ENCODE measurements around the gene PLEKHH2.
A peak's percentile ranks its signal among the peaks of the same experiment; 100 is the strongest.
"Not testable (repeated sequence)": the region's sequence is repeated elsewhere in the genome, so short reads cannot be mapped to it uniquely, and the experiment has no call there.

PLEKHH2 gene

DNA sequence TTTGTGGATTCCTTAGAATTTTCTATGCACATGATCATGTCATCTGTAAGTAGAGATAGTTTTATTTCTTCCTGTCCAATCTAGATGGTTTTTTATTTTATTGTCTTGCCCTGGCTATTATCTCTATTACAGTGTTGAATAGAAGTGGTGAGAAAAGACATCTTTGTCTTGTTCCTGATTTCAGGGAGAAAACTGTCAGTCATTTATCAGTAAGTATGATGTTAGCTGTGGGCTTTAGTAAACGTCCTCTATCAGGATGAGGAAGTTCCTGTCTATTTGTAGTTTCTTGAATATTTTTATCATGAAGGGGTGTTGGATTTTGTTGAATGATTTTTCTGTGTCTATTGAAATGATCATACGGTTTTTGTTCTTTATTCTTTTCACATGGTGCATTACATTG lies 5.3 kb downstream of the PLEKHH2 start:
- DNase-seq = no peak

DNA sequence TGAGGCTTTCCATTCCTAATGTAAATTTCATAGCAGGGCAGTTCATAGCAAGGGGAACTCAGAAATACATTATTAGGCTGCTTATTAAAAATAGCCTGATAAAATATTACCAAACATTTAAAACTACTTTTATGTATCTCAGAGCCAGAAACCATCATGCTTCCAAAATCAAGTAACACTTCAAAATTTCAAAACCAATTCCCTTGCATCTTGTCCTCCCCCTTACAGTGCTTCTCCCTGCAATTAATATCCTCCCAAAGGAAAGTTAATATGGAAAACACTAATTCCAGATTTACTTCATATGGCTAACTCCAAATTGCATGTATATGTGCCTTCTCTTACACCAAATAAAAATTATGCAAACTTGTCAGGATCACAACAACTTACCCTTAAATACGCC lies 6.6 kb downstream of the PLEKHH2 start:
- no peak for DNase-seq

DNA sequence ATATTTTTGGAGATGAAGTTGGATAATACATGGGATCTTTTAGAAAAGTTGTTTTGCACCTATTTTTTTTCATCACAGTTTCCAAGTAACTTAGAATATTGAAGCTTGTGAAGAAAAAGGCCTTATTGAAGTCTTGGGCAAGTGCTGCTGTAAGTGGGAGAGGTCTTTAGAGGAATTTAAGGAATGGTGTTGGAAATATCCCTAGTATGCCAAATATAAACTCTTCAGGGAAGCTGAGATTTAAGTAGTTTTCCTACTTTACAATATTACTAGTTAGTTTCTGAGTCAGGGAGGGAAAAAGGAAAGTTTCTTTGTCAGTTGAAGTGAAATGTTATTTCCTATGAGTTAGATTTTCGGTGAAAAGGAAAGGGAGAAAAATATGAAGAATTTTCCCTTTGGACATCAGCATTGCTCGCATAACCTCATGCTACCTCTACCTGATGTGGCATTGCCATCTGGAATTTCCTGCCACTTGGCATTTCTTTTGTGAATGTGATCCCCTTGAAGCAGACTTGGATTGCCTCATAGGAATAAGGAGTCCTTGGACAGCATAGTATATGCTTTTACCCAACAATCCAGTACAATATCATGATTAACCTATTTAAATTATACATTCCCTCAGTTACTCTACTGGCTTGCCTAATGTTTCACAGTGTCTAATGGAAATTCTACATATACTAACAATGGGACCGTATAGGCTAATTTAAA lies 12.1 kb downstream of the PLEKHH2 start:
- DNase-seq = peak; percentile 44

DNA sequence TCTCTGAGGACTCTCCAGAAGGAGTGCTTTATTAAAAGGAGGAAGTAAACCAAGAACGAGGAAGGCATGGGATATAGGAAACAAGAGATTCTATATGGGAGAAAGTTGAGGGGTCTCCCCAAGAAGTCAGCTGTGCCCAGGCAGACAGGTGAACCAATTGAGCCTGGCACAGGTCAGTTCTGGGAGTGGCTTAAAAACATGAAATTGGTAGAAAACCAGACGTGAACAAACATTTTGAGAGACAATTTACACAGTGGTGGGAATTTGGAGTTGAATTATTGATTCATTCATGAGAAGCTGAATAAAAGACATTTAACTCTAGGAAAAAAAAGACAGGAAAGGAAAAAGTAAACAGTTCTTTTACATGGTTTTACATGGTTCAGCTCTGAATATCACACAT lies 16.4 kb downstream of the PLEKHH2 start:
- no peak for DNase-seq

DNA sequence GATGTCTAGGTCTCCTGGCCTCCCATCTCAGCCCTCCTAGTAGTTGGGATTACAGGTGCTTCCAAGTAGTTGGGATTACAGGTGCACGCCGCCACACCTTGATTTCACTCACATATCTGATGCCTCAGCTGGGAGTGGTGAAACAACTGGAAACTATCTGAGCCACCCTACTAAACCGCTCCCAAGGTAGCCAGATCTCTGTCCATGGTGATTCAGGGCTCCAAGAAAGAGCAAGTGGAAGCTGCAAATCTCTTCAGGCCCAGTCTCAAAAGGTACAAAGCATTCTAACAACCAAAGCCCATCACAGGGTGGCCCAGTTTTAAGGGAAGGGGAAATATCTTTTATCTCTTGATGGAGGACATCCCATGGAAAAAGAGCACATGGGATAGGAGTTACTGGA lies 20.2 kb downstream of the PLEKHH2 start:
- no peak for DNase-seq

DNA sequence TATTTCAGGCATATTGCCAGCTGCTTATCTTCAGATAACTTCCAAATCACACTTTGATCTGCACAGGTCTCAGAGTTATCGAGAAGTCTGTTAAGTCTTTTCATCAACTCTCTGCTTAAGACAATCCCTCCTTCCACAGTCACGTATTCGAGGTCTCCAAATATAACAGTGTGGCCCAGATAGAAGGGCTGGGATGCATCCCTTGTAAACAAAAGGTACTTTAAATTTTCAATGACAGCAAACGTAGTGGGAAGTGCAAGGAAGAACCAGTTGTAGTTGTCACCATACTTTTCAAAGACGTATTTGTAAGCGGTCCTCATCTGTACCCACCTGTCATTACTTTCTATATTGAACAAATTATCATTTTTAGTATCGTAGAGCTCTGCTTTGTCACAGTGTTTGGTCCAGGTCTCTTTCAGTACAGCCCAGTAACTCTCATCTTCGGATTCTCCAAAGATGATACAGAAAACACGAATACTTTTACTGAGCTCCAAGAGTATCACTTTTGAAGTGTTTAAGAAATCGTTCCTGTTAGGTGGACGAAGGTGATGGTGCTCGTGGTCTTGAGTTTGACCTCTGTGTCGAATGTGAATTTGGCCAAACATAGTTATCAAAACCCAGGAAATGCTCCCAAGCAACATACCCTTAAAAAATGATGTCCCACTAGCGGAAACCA lies 38.7 kb downstream of the PLEKHH2 start:
- no peak for DNase-seq

DNA sequence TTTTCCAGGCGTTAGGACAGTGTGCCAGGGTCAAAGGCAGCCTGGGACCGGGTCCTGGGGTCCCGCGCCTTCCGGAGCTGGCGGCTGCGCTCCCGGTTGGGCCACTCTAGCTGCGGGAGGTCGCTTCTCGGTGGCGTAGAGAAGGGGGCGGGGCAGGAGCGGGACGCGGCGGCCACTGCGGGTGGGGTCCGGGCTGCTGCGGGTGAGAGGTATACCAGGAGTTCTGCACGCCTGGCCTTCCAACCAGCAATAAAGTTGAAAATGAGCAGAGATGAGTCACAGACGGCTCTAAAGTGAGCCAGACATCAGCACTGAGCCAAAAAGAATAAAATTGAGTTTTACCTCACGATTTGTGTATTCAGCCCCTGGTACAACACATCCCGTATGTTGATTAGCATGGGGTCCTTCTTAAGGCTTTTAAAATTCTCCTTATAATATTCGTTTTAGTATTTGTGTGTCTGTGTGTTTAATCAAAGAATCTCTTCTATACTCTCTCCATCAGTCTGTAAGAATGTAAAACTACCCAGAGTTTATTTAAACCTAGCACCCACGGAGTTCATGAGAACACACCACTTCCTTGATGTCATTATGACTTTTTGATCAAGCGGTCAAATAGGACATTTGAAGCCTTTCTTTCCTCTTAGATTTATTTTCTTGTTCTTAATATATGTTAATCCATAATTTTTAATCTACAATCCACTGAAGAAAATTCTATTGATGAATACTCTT lies 39.4 kb downstream of the PLEKHH2 start, which contains the start of gene C1GALT1C1L:
Gene C1GALT1C1L, minus strand, starts transcription at position 108 of the 729 bp plus-strand sequence. Its CDS starts 107 bp downstream, at position 1.
- peak; percentile 66 for DNase-seq

DNA sequence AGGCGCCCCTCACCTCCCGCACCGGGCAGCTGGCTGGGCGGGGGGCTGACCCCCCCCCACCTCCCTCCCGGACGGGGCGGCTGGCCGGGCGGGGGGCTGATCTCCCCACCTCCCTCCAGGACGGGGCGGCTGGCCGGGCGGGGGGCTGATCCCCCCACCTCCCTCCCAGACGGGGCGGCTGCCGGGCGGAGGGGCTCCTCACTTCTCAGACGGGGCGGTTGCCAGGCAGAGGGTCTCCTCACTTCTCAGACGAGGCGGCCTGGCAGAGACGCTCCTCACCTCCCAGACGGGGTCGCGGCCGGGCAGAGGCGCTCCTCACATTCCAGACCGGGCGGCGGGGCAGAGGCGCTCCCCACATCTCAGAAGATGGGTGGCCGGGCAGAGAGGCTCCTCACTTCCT lies 40.7 kb downstream of the PLEKHH2 start:
- DNase-seq = not testable (repeated sequence)

DNA sequence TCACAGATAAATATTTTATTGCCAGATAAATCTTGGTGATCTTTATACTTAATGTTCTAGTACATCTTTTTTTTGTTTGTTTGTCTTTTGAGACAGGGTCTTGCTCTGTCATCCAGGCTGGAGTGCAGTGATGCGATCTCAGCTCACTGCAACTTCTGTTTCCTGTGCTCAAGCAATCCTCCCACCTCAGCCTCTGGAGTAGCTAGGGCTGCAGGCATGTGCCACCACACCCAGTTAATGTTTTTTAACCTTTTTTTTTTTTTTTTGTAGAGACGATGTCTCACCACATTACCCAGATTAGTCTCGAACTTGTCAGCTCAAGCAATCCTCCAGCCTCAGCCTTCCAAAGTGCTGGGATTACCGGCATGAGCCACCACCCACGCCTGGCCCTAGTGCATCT lies 48.3 kb downstream of the PLEKHH2 start:
- no peak for DNase-seq

DNA sequence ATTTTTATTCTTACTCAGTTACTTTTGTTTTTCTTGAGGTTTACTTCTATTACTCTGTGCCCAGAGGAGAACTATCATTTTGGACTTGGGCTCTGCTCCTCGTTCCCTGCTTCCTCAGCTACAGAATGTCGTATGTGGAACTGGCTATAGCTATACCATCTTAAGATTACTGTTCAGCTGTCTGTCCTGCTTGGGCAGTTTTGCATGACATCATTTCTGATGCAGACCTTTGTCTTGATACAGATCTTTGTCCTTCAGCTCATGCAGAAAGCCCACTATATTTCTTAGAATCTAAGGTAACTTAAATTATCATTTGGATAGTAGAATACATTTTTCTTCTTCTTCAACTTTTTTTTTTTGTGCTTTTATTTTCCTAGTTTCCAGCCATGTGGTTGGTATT lies 52.9 kb downstream of the PLEKHH2 start:
- no peak for DNase-seq

DNA sequence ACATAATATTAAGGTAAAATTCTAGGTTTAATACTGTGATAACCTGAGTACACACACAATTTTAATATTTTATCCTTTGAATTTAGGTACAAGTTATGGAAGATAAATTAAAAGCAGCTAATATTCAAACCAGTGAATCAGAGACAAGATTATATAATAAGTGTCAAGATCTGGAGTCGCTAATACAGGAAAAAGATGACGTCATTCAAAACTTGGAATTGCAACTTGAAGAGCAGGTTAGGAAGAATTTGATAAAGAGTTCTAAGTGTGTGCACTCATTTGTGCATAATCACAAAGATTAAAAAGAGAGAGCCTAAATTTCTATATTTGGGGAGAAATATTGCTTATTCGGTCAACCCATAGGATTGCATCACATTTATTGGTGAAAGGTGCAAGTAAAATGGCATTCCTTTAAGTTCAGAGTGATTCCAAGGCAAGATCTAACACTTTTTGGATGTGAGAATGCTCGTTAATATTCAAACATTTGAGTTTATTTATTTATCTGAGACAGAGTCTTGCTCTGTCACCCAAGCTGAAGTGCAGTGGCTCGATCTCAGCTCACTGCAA lies 55.5 kb downstream of the PLEKHH2 start:
- DNase-seq = no peak

DNA sequence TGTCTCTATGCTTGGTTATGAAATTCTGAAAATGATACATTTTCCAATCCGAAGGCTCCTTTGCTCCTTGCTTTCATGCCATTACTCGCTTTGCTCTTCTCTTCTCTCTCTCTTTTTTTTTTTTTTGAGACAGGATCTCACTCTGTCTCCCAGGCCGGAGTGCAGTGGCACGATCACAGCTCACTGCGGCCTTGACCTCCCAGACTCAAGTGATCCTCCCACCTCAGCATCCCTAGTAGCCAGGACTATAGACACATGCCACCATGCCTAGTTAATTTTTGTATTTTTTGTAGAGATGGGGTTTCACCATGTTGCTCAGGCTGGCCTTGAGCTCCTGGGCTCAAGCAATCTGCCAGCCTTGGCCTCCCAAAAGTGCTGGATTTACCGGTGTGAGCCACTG lies 61.1 kb downstream of the PLEKHH2 start:
- DNase-seq = not testable (repeated sequence)

DNA sequence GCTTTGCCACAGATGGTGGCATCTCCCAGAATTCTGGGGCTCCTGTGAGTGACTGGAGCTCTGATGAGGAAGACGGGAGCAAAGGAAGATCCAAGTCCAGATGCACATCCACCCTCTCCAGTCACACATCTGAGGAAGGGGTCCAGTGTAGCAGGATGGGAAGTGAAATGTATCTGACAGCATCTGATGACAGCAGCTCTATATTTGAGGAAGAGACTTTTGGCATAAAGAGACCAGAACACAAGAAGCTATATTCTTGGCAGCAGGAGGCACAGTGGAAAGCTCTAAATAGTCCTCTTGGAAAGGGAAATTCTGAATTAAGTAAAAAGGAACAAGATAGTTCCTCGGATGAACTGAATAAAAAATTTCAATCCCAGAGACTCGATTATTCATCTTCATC lies 62.7 kb downstream of the PLEKHH2 start:
- no peak for DNase-seq

DNA sequence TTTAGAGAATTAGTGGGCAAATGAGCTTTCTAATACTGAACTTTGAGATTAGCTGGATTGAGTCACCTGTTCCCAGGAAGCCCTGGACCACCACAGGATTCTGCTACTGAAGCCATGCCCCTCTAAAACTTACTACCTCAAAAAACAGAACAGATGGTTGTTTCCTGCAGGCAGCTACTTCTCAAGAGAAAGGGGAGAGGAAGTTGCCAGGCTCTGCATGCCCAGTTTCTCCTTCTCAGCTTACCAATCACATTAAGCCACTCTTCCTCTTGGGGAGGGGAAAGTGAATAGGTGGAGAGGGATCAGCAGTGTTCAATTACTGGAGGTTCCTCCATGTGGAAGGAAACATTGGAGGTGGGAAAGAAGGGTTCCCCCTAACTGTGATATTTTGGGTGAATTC lies 64.1 kb downstream of the PLEKHH2 start:
- DNase-seq = no peak

DNA sequence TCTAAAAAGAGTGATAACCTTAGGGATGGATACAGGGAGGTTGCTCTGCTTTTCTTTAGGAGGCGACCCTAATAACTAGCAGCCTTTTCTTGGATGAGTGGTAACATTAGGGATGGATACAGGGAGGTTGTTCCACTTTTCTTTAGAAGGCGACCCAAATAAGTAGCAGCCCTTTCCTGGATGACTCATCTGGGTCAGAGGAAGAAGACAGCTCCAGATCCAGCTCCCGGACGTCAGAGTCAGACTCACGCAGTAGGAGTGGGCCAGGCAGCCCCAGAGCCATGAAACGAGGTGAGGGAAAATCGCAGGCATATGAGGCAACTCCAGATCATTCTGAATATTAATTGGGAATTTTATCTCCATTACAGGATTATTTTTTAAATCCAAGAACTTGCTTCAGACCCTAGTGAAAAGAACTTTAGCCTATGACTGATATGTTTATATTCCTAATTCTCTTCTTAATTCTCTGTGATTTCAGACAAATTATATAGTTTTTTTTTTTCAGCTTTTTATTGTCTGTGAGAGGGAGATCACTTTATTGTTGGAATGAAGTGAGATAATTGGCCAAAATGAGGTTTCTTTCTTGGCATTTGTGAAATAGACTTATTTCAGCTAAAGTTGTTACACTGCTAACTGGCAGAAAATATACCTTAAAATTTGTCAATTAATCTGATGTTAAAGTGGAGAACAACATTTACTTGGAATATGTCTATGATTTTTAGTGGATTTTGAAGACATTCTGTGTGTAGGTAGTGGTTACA lies 70.4 kb downstream of the PLEKHH2 start:
- DNase-seq = peak; percentile 52

DNA sequence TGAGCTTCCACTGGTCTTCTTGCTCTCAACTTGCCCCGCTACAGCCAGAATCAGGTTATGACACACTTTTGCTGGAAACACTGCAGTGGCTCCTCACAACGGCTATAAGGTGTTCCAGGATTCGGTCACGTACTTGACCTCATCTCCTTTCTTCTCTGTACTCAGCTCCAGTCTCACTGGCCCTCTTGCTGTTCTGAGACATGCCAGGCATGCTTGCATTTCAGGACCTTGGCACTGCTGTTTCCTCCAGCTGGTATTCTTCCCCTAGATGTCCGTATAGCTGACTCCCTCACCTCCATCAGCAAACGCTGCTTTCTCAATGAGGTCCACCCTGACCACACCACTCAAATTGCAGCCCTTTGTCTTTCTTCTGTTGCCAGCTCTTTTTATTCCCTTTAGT lies 71.1 kb downstream of the PLEKHH2 start:
- no peak for DNase-seq

DNA sequence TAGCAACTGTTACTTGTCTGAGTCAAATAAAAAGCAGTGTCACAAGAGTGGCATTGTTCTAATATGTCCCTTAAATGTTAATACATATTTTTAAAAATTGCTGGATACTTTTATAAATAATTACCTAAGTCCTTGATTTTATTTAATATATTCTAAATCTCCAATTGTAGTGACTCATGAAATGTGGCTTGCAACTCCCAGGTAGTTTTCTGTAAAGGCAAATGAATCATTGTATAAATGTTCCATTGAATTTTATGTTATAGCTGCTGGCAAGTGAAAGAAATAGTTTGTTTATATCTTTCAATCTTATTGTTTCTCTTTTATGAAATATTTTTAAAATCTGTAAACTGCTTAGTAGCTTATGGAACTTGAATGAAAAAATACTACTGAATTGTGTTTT lies 71.8 kb downstream of the PLEKHH2 start:
- peak; percentile 14 for DNase-seq

DNA sequence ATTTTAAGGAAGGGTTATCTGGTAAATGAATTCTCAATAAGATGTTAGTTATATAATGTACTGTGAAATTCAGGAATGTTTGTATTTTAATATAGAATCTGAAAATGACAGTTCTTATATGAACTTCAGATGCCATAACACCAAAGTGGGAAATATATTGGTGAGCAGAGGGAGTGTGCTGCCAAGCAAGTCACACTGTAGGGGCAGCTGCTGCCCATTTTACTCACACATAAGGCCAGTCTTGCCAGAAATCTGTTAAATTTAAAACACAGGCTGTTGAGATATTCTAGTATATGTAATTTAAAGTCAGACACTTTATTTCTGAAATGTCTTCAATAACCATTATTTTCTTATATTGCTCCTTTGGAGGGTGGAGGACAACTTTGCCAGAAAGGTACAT lies 73.8 kb downstream of the PLEKHH2 start:
- DNase-seq = no peak

DNA sequence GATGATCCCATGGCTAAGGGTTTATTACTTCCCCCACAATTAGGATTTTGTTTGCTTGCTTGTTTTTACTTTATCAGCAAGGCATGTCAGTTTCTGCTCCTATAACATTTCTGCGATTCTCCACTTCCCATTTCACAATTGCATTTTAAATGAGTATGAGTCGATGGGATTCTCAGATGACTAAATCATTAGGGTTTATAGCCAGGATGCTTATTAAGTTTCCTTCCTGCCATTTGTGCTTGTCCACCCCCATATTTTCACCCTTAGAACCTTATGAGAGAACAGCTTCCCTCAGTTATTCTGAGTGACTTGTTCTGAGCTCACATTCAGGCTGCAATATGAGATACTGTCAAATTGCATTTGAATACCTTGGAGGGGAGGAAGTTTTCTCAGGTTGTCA lies 77.1 kb downstream of the PLEKHH2 start:
- DNase-seq = peak; percentile 39

DNA sequence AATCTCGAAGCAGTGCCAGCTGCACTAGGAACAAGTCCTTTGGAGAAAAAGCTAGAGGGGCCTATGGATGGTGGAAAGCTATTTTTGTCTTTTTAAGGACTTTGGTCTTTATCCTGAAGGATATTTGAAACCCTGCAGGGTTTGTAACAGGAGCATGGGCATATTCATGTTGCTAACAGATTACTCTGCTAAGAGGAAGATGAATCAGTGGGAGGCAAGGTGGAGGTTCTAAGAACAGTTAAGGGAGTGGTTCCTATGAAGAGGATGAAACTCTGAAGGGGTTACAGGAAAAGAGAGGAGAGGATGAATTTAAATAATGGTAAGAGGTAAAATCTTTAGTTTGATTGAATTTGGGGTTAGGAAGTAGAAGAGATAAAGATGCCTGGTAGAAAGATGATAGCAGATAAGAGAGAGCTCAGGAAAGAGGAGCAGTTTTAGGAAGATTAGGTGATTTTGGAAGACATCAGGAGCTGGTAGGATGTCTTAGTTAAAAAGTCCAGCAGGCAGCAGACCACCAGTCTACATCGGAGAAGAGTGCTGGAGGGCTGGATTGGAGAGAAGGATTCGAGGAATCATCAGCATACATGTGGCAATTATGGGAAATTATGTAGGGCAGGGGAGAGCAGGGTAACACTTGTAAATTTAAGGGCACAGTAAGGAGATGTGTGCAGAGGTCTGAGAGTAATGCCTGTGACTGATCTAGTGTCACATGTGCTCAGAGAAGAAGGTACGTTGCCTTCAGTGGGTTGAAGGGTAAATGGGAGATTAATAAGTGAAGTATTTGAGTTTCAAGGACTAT lies 78.4 kb downstream of the PLEKHH2 start:
- no peak for DNase-seq

DNA sequence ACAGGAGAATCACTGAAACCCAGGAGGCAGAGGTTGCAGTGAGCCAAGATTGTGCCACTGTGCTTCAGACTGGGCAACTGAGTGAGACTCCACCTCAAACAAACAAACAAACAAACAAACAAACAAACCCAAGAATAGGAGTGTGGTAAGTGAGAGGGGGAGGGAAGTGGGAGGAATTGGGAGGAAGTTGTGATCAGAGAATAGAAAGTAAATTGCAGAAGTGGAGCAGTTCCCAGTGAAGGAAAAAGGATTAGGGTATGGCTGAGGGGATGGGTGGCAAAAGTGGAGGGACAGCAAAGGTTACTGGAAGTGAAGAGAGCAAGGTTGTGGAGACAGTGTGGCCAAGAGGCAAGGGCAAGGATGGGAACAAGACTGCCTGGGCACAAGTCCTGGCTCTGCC lies 80.3 kb downstream of the PLEKHH2 start:
- DNase-seq = no peak

DNA sequence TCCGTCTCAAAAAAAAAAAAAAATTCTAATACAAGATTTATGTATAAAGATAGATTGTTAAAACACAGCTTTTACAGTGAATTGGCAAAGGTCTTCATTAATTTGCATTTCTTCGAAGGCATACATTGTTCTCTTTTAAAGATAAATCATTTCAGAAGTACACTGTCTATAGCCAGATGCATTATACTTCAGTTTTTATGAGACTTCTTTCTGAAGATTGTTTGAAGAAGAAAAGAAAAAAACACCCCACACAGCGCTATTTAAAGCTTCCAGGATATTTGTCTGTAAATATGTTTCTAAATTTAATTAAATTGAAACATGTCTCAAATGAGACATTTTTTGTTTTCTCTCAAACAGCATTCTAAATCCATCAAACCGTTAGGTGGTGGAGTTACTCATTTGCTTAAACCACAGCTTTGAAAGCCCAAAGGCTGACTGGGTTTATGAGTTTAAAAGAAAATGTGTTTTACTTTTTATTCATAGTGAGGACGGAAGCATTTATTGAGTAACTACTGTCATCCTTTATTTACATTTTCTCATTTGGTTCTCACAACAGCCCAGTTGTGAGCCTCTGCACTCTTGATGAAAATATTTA lies 81.6 kb downstream of the PLEKHH2 start:
- no peak for DNase-seq

All from fibroblast of upper back skin (primary cell).